Stomach (tissue), 9 donors: ENCODE data around the gene STS. TPM values are rescaled to one million over a fixed set of nuclear protein-coding genes. Genes with fewer than 3 reads are reported as not detected.

Experiments
- DNase-seq, 2 donors: peaks; one replicate each; pipeline versions ENCODE4 v3.0.0 to v3.0.0-alpha.2; 2013 to 2019
- H3K27ac ChIP-seq, 5 donors: fragments of 200-600 bp in 4 of 5; sonication (generic) in 4 of 5; one replicate each; pipeline ENCODE4 v1.5.1; 2013 to 2019; ENCODE audit warnings: mild to moderate bottlenecking in 1 of 5, moderate library complexity in 1 of 5
- H3K27me3 ChIP-seq, 3 donors: fragments of 200-600 bp; sonication (generic); one replicate each; pipeline ENCODE4 v1.5.1; 2017 to 2019; ENCODE audit warnings: mixed run types in 1 of 3
- H3K36me3 ChIP-seq, 4 donors: fragments of 200-600 bp; sonication (generic); 1 replicate in 3 of 4; 2 replicates in 1 of 4; pipeline ENCODE4 v1.5.1; 2016 to 2019
- H3K4me1 ChIP-seq, 4 donors: fragments of 200-600 bp; sonication (generic); one replicate each; pipeline ENCODE4 v1.5.1; 2016 to 2019
- H3K4me3 ChIP-seq, 4 donors: fragments of 200-600 bp; sonication (generic) in 3 of 4; one replicate each; pipeline ENCODE4 v1.5.1; 2016 to 2019; ENCODE audit warnings: mild to moderate bottlenecking in 1 of 4
- H3K9me3 ChIP-seq, 4 donors: fragments of 200-600 bp; sonication (generic); one replicate each; pipeline ENCODE4 v1.5.1; 2016 to 2019
- CTCF ChIP-seq, 7 experiments: fragments of 450-650 bp in 4 of 7; fragments of 200-600 bp in 3 of 7; sonication (generic) in 3 of 7; IDR thresholded peaks; one replicate each; pipeline ENCODE4 v1.5.1; 2016 to 2019; ENCODE audit warnings: antibody characterized with exemption in 7 of 7, control low read depth in 2 of 7, mild to moderate bottlenecking in 1 of 7
- EP300 ChIP-seq: sonication (generic); formaldehyde crosslinking; IDR thresholded peaks from one replicate; pipeline ENCODE4 v1.6.1; 2017; ENCODE audit warnings: antibody characterized with exemption
- POLR2A ChIP-seq, 4 donors: fragments of 450-650 bp; IDR thresholded peaks; one replicate each; pipeline ENCODE4 v1.6.1; 2016; ENCODE audit warnings: antibody characterized with exemption in 4 of 4, control low read depth in 2 of 4, mild to moderate bottlenecking in 1 of 4, moderate library complexity in 1 of 4
- POLR2AphosphoS5 ChIP-seq, 3 donors: sonication (generic); formaldehyde crosslinking; IDR thresholded peaks; one replicate each; pipeline ENCODE4 v1.6.1; 2016; ENCODE audit warnings: antibody characterized with exemption in 3 of 3
- WGBS, 5 donors: extraction: QIAGEN DNeasy Blood & Tissue Kit in 3 of 5; methylation state at CpG; one replicate each; pipeline versions ENCODE4 v1.1.5 to v1.1.7; 2013 to 2018; 5-methylcytosine and 5-hydroxymethylcytosine counted together
- intact Hi-C: fragments of 100-400 bp; cut with DNase I; formaldehyde crosslinking; loops from one replicate; pipeline ENCODE4 v1.15.1; 2023; ENCODE audit warnings: low total_unique reads
- polyA plus RNA-seq, 3 donors: library from polyadenylated mRNA; stranded (reverse); fragments of 200-250 nt; gene quantifications; one replicate each; pipeline ENCODE4 v1.2.3, GENCODE V29; 2013
- total RNA-seq, 5 donors: library from RNA; depleted of rRNA; stranded (reverse); fragments of >200 nt; gene quantifications; one replicate each; pipeline versions ENCODE4 v1.1.0 to v1.2.3, GENCODE V29; 2014 to 2016
- donor health status: healthy with polysubstance abuse.
- donor health status: Bipolar disorder and iron deficiency.
- donor health status: healthy.

The STS gene
- total and polyA plus RNA-seq, 8 donors: 2.1 to 13.4 (median 7.4) TPM

GRCh38 chrX:7146703-7147412 is 654 bp upstream of the STS start:
- H3K27me3 ChIP-seq: no peaks in the 10 kb centered on the region
- 12 to 22% (median 16%) methylated on average over 11 to 13 of the region's 13 CpGs for WGBS, 5 donors
- TF ChIP-seq CTCF (IDR thresholded peaks at IDR 0.05) (no peak), EP300 (no peak), POLR2AphosphoS5 (IDR thresholded peaks at IDR 0.05) (peak in 1 of 3 donors; percentile 39), POLR2A (IDR thresholded peaks at IDR 0.05) (no peak)
- peak overlapping the region; percentile 69 to 95 (median 76) for H3K4me3 ChIP-seq
- peaks cover 0 to 5% (median 0%) of the 10 kb centered on the region in 4 donors for H3K36me3 ChIP-seq
- intact Hi-C loops: no loop called here
- peaks cover 0 to under 1% (median 0%) of the 10 kb centered on the region in 4 donors for H3K9me3 ChIP-seq
- peak; percentile 45 to 56 for DNase-seq
- H3K4me1 ChIP-seq: peaks cover 0 to 31% (median 15%) of the 10 kb centered on the region in 4 donors
- peak overlapping the region; percentile 83 to 94 (median 92) for H3K27ac ChIP-seq

- peak within 1 kb of the TSS; percentile 83 to 94 (median 92) for H3K27ac ChIP-seq
- intact Hi-C loops: no loop called here
- peak within 1 kb of the TSS; percentile 69 to 95 (median 76) for H3K4me3 ChIP-seq
- H3K36me3 ChIP-seq: no peaks in the 10 kb centered on the region
- 0 to 1% (median 1%) methylated on average over 17 to 76 of the region's 76 CpGs for WGBS, 5 donors
- no peaks in the 10 kb centered on the region for H3K9me3 ChIP-seq
- DNase-seq: peak; percentile 95 to 98
- no peaks in the 10 kb centered on the region for H3K27me3 ChIP-seq
- TF ChIP-seq EP300: no peak
- peak in 2 of 3 donors; percentile 38 to 55 for TF ChIP-seq POLR2AphosphoS5 (IDR thresholded peaks at IDR 0.05)
- TF ChIP-seq CTCF (IDR thresholded peaks at IDR 0.05): peak in 3 of 7 experiments; percentile 10 to 48 (median 31)
- TF ChIP-seq POLR2A (IDR thresholded peaks at IDR 0.05): no peak
- peaks cover 0 to 31% (median 15%) of the 10 kb centered on the region in 4 donors for H3K4me1 ChIP-seq
These were observed 704 bp downstream of the STS start, which contains the start of gene PUDP for GRCh38 chrX:7147978-7148854. Gene PUDP, minus strand, starts transcription at chrX:7148153. Its CDS starts 40 bp downstream, at chrX:7148113.

GRCh38 chrX:7149411-7149810 is 1.9 kb downstream of the STS start:
- H3K4me1 ChIP-seq: peaks cover 0 to 31% (median 15%) of the 10 kb centered on the region in 4 donors
- intact Hi-C loops: no loop called here
- H3K36me3 ChIP-seq: no peaks in the 10 kb centered on the region
- H3K4me3 ChIP-seq: no peak overlapping the region
- no peaks in the 10 kb centered on the region for H3K27me3 ChIP-seq
- H3K27ac ChIP-seq: no peak overlapping the region
- TF ChIP-seq POLR2AphosphoS5 (IDR thresholded peaks at IDR 0.05) (no peak), EP300 (no peak), POLR2A (IDR thresholded peaks at IDR 0.05) (no peak), CTCF (IDR thresholded peaks at IDR 0.05) (no peak)
- no peaks in the 10 kb centered on the region for H3K9me3 ChIP-seq
- 52 to 90% (median 80%) methylated on average over 5 of the region's 5 CpGs for WGBS, 5 donors
- no peak for DNase-seq

- TF ChIP-seq CTCF (IDR thresholded peaks at IDR 0.05) (no peak), POLR2A (IDR thresholded peaks at IDR 0.05) (no peak), EP300 (no peak), POLR2AphosphoS5 (IDR thresholded peaks at IDR 0.05) (no peak)
- no peak overlapping the region for H3K27ac ChIP-seq
- H3K4me1 ChIP-seq: peaks cover 0 to 5% (median 0%) of the 10 kb centered on the region in 4 donors
- no peaks in the 10 kb centered on the region for H3K9me3 ChIP-seq
- intact Hi-C loops: no loop called here
- no peaks in the 10 kb centered on the region for H3K36me3 ChIP-seq
- WGBS, 5 donors: 74 to 89% (median 85%) methylated on average over 2 of the region's 2 CpGs
- no peak overlapping the region for H3K4me3 ChIP-seq
- no peak for DNase-seq
- no peaks in the 10 kb centered on the region for H3K27me3 ChIP-seq
These were observed 5.7 kb downstream of the STS start for GRCh38 chrX:7153231-7153630.
